Measurements from ENCODE around the gene OR10K2.

Gene OR10K2

GRCh38 chr1:158371188-158371953, 54.7 kb downstream of the OR10K2 start:
- DNase-seq (ENCODE audit: low read depth in 2 of 3, low spot score in 1 of 3): peak; percentile 18 to 37 (median 28)

All from stimulated activated CD4-positive, alpha-beta T cell treated with anti-CD3 and anti-CD28 coated beads, Interleukin-12 subunit alpha, Interleukin-12 subunit beta, amount 100 ng/mL, for 48 hours (primary cell).